GM12878 (cell line): ENCODE results near the gene UBE2M. TPM values are rescaled to one million over a fixed set of nuclear protein-coding genes. Genes with fewer than 3 reads are reported as not detected.
A peak's percentile ranks its signal among the peaks of the same experiment; 100 is the strongest.

Experiments
- ATAC-seq: fragments of 200-7000 bp; cut with Tn5 transposase; 3 replicates; pipeline ENCODE4 v1.9.1; 2020; ENCODE audit warnings: mild to moderate bottlenecking, moderate library complexity
- BruUV-seq: library from RNA; stranded (reverse); fragments of 400-500 nt; replicated peaks from 2 replicates; lab custom pipeline; 2021; lab: Mats Ljungman, UMichigan
- CTCF ChIA-PET: fragments of 300-600 bp; sonication (Branson Sonifier 250); formaldehyde crosslinking; extraction: SDS; loops from one replicate; lab custom pipeline; 2021; ENCODE audit warnings: inconsistent platforms; lab: Yijun Ruan, JAX
- POLR2A ChIA-PET: fragments of 350-600 bp; formaldehyde crosslinking; extraction: SDS; loops from one replicate; lab custom pipeline; 2021; ENCODE audit warnings: inconsistent platforms; lab: Charles Lee
- RAD21 ChIA-PET: fragments of 300-600 bp; sonication (Branson Sonifier 250); formaldehyde crosslinking; loops from one replicate; lab custom pipeline; 2023; ENCODE audit warnings: antibody characterized with exemption; ENCODE audit not compliant: unreplicated experiment; lab: Charles Lee
- SMC1A ChIA-PET: fragments of 300-600 bp; sonication (Branson Sonifier 250); formaldehyde crosslinking; loops from one replicate; lab custom pipeline; 2023; ENCODE audit not compliant: unreplicated experiment, uncharacterized antibody; lab: Charles Lee
- DNase-seq: peaks from one replicate; pipeline ENCODE4 v3.0.0-alpha.2; 2011; ENCODE audit warnings: low read depth, low spot score
- FAIRE-seq: peaks from 3 replicates; lab custom pipeline; 2011; peaks lifted over from hg19 to GRCh38; lab: Jason Lieb, UNC
- H2AFZ ChIP-seq: 2 replicates; pipeline ENCODE4 v1.6.0; 2011; ENCODE audit warnings: low read depth, low read length, control low read depth; ENCODE audit not compliant: control insufficient read depth
- H3K27ac ChIP-seq: 2 replicates; pipeline ENCODE4 v1.5.1; 2011; ENCODE audit warnings: control low read depth; ENCODE audit not compliant: control insufficient read depth, insufficient read depth
- H3K27me3 ChIP-seq, 2 experiments: replicated peaks in 1 of 2; 2 replicates each; pipeline versions ENCODE4 v1.6.0 to v1.6.1; 2011; ENCODE audit warnings: low read length in 1 of 2; ENCODE audit not compliant: control insufficient read depth in 2 of 2, insufficient read depth in 2 of 2
- H3K36me3 ChIP-seq, 2 experiments: 2 replicates each; pipeline ENCODE4 v1.5.1; 2011; ENCODE audit warnings: low read length in 1 of 2; ENCODE audit not compliant: control insufficient read depth in 2 of 2, insufficient read depth in 2 of 2
- H3K4me1 ChIP-seq: 2 replicates; pipeline ENCODE4 v1.6.1; 2011; ENCODE audit warnings: mild to moderate bottlenecking, low read length, moderate library complexity, mixed read lengths; ENCODE audit not compliant: control insufficient read depth, insufficient read depth
- H3K4me2 ChIP-seq: 2 replicates; pipeline ENCODE4 v1.6.0; 2011; ENCODE audit warnings: control low read depth; ENCODE audit not compliant: control insufficient read depth, insufficient read depth
- H3K4me3 ChIP-seq: fragments of 200-600 bp; sonication (generic); 2 replicates; pipeline ENCODE4 v1.5.1; 2016
- H3K79me2 ChIP-seq: 2 replicates; pipeline ENCODE4 v1.6.0; 2011; ENCODE audit warnings: low read length; ENCODE audit not compliant: control insufficient read depth, insufficient read depth
- H3K9ac ChIP-seq: 2 replicates; pipeline ENCODE4 v1.8.0; 2011; ENCODE audit warnings: low read length, control low read depth, mixed read lengths; ENCODE audit not compliant: control insufficient read depth, insufficient read depth
- H3K9me3 ChIP-seq: replicated peaks from 3 replicates; pipeline ENCODE4 v1.5.1; 2011; ENCODE audit warnings: mild to moderate bottlenecking, low read length; ENCODE audit not compliant: control insufficient read depth, insufficient read depth
- H4K20me1 ChIP-seq: 2 replicates; pipeline ENCODE4 v1.6.0; 2011; ENCODE audit not compliant: control insufficient read depth, insufficient read depth
- POLR2A ChIP-seq: IDR thresholded peaks from 2 replicates; pipeline ENCODE4 v1.6.1; 2011; ENCODE audit warnings: low read depth, mild to moderate bottlenecking, low read length
- POLR2AphosphoS5 ChIP-seq: IDR thresholded peaks from 2 replicates; pipeline ENCODE4 v1.6.1; 2011; ENCODE audit warnings: mild to moderate bottlenecking, low read length, inconsistent platforms
- RUNX3 ChIP-seq: IDR thresholded peaks from 2 replicates; pipeline ENCODE4 v1.6.1; 2012; ENCODE audit warnings: low read length, inconsistent platforms
- SMAD1 ChIP-seq: fragments of 450-650 bp; IDR thresholded peaks from 2 replicates; pipeline ENCODE4 v1.6.1; 2018; ENCODE audit warnings: mild to moderate bottlenecking, low read depth; ENCODE audit not compliant: partially characterized antibody
- SMAD5 ChIP-seq: IDR thresholded peaks from 2 replicates; pipeline ENCODE4 v1.6.1; 2016; ENCODE audit warnings: antibody characterized with exemption, low read depth
- SMC3 ChIP-seq: IDR thresholded peaks from 2 replicates; pipeline ENCODE4 v1.6.1; 2011; ENCODE audit warnings: low read length, improper control_type of control experiment, borderline replicate concordance
- TARDBP ChIP-seq: IDR thresholded peaks from 2 replicates; pipeline ENCODE4 v1.6.1; 2016; ENCODE audit warnings: borderline replicate concordance
- WGBS: methylation state at CpG from one replicate; pipeline ENCODE4 v1.1.6; 2016; ENCODE audit warnings: low lambda C conversion rate; ENCODE audit not compliant: insufficient replicate concordance, insufficient coverage; ENCODE audit errors: missing lambda C conversion rate; 5-methylcytosine and 5-hydroxymethylcytosine counted together
- in situ Hi-C: fragments of 300-500 bp; cut with MboI; formaldehyde crosslinking; loops from 9 replicates; pipeline ENCODE4 v1.14.3; 2018; ENCODE audit warnings: mixed read lengths
- intact Hi-C: fragments of 100-400 bp; cut with micrococcal nuclease; formaldehyde crosslinking; loops from one replicate; pipeline ENCODE4 v1.14.2; 2022; ENCODE audit not compliant: unreplicated experiment
- polyA plus RNA-seq, 11 experiments: library from polyadenylated mRNA; depleted of rRNA in 4 of 11; unstranded in 6 of 11; stranded (reverse) in 5 of 11; fragments of >200 nt; fragmentation: Nextera tagmentation in 4 of 11; fragmentation: Illumina TruSeq in 1 of 11; extraction: Ambion mirVana in 4 of 11; extraction: Trizol in 1 of 11; gene quantifications; 1 replicate in 1 of 11; 2 replicates in 10 of 11; pipeline versions ENCODE4 v1.2.1 to v1.2.3, GENCODE V29; 2011 to 2016; ENCODE audit warnings: inconsistent platforms in 2 of 11, missing spikeins in 2 of 11, low read depth in 1 of 11
- total RNA-seq, 4 experiments: library from RNA; depleted of rRNA in 3 of 4; stranded (reverse); fragments of >200 nt in 3 of 4; fragmentation: Illumina TruSeq in 1 of 4; extraction: Trizol in 1 of 4; gene quantifications; 2 replicates each; pipeline versions ENCODE4 v1.2.1 to v1.2.3, GENCODE V29; 2013 to 2021
- TF ChIP-seq, protein P1 (sequence below): fragments of 450-650 bp; IDR thresholded peaks from 2 replicates; pipeline ENCODE4 v1.6.1; 2017; ENCODE audit warnings: mild to moderate bottlenecking, low read depth, inconsistent platforms; ENCODE audit not compliant: poor library complexity, severe bottlenecking

Gene UBE2M
- total and polyA plus RNA-seq, 10 of the 15 experiments (the other 5 are each of a cell fraction or from before 2014, with no cell fraction given), result 1.4 to 105 (median 73.9) TPM

DNA sequence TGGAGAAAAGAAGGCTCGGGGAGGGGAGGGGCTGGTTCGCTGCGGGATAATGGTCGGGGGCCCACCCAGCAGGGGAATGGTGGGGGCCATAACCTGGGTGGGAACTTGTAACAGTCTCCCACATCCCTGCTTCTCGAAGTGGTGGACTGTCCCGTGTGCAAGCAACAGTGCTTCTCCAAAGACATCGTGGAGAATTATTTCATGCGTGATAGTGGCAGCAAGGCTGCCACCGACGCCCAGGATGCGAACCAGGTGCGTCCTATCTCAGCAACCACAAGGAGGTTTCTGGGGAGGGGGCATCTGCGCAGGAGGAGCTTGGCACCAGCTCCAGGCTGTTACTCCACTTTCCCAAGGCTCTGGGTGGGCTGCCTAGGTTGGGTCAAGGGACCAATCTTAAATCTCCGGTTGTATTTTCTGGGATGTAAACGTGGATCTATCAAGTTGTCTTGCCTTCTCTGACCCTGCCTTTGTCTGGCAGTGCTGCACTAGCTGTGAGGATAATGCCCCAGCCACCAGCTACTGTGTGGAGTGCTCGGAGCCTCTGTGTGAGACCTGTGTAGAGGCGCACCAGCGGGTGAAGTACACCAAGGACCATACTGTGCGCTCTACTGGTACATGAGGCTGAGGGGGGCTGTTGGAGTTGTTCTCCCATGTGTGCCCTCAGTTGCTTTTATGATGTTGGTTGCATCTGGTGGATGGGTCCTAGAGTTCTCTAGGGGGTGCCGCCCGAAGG is 13.0 kb downstream of the UBE2M start:
- intact Hi-C loops, result loop anchor here (2.0 kb wide), 1 partner anchor 27 kb away; the partner anchor contains the start of gene MZF1
- ATAC-seq (no peak), FAIRE-seq (no peak), DNase-seq (no peak)
- H3K4me1 ChIP-seq, result peaks cover 8% of the 10 kb centered on the region
- POLR2A ChIA-PET, result interaction anchor here (0.5 to 3.6 kb wide), 6 partner anchors 9 to 1162 kb away, joined by 3 to 41 read pairs (median 8); partner anchors contain the start of gene CHMP2A
- CTCF ChIA-PET, result interaction anchor here (3.0 kb wide), 1 partner anchor 25 kb away, joined by 21 read pairs; the partner anchor contains the start of gene ZBTB45
- 0 out of 2 replicates have a peak, but pooled peaks have one; percentile 3 for TF ChIP-seq RUNX3
- peak; percentile 52 for TF ChIP-seq POLR2A
- no peak for TF ChIP-seq SMC3
- TF ChIP-seq, protein P1, sequence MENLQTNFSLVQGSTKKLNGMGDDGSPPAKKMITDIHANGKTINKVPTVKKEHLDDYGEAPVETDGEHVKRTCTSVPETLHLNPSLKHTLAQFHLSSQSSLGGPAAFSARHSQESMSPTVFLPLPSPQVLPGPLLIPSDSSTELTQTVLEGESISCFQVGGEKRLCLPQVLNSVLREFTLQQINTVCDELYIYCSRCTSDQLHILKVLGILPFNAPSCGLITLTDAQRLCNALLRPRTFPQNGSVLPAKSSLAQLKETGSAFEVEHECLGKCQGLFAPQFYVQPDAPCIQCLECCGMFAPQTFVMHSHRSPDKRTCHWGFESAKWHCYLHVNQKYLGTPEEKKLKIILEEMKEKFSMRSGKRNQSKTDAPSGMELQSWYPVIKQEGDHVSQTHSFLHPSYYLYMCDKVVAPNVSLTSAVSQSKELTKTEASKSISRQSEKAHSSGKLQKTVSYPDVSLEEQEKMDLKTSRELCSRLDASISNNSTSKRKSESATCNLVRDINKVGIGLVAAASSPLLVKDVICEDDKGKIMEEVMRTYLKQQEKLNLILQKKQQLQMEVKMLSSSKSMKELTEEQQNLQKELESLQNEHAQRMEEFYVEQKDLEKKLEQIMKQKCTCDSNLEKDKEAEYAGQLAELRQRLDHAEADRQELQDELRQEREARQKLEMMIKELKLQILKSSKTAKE, result no peak
- no peak for TF ChIP-seq TARDBP
- 0 out of 2 replicates have a peak, but pooled peaks have one; percentile 8 for TF ChIP-seq POLR2AphosphoS5
- TF ChIP-seq SMAD5, result no peak
- TF ChIP-seq SMAD1, result no peak
- no peaks in the 10 kb centered on the region for H3K9me3 ChIP-seq
- H4K20me1 ChIP-seq, result peaks cover 19% of the 10 kb centered on the region
- SMC1A ChIA-PET, result interaction anchor here (1.4 to 3.2 kb wide), 3 partner anchors 9 to 35 kb away, joined by 3 to 9 read pairs (median 4); partner anchors contain the start of gene CHMP2A
- H3K9ac ChIP-seq, result peak overlapping the region; percentile 92
- no peaks in the 10 kb centered on the region; a peak in 1 of 4 replicates for H3K27me3 ChIP-seq
- RAD21 ChIA-PET, result interaction anchor here (1.0 to 2.6 kb wide), 2 partner anchors 9 to 25 kb away, joined by 3 to 25 read pairs; partner anchors contain the start of genes CHMP2A and ZBTB45
- peaks cover 34 to 35% of the 10 kb centered on the region in 2 experiments; a peak in 3 of 4 replicates for H3K36me3 ChIP-seq
- H2AFZ ChIP-seq, result no peak overlapping the region
- peaks cover 37% of the 10 kb centered on the region for H3K79me2 ChIP-seq
- in situ Hi-C loops, result no loop called here
- BruUV-seq, result no TSS peak
- peak overlapping the region; percentile 78 for H3K27ac ChIP-seq
- H3K4me3 ChIP-seq, result peak overlapping the region; percentile 92
- WGBS, result 4% methylated on average over 21 of the region's 21 CpGs
- peak overlapping the region; percentile 100 for H3K4me2 ChIP-seq
